SKM-1 treated with dmso at 0.1 percent for 144 hours (cell line): Measurements from ENCODE around the gene CENPP.

Source experiments
- DNase-seq: peaks from one replicate; lab custom pipeline; 2025; ENCODE audit not compliant: unreplicated experiment; lab: John Stamatoyannopoulos, UW

Gene CENPP

GRCh38 chr9:92422611-92423338 lies 97.0 kb downstream of the CENPP start:
- no peak for DNase-seq

GRCh38 chr9:92423612-92424011 lies 97.9 kb downstream of the CENPP start:
- no peak for DNase-seq

- DNase-seq = no peak
These were observed 98.6 kb downstream of the CENPP start, which contains the start of gene OMD for GRCh38 chr9:92424340-92424739. TSS of gene OMD (minus strand) at chr9:92424471. CDS start at chr9:92417558, 6,913 bp downstream.

GRCh38 chr9:92425474-92425873 lies 99.7 kb downstream of the CENPP start:
- DNase-seq = no peak

GRCh38 chr9:92426501-92427145 lies 100.9 kb downstream of the CENPP start:
- no peak for DNase-seq

- DNase-seq = no peak
These were observed 104.1 kb downstream of the CENPP start for GRCh38 chr9:92429836-92430235.

GRCh38 chr9:92432350-92432749 lies 106.6 kb downstream of the CENPP start:
- no peak for DNase-seq

GRCh38 chr9:92432972-92433548 lies 107.3 kb downstream of the CENPP start:
- DNase-seq = no peak

- no peak for DNase-seq
These were observed 109.5 kb downstream of the CENPP start for GRCh38 chr9:92435263-92435662.

- no peak for DNase-seq
These were observed 113.3 kb downstream of the CENPP start for GRCh38 chr9:92438900-92439526.

GRCh38 chr9:92439921-92440750 lies 114.4 kb downstream of the CENPP start:
- no peak for DNase-seq

- DNase-seq = no peak
These were observed 114.9 kb downstream of the CENPP start for GRCh38 chr9:92440751-92441046.

- DNase-seq = no peak
These were observed 119.1 kb downstream of the CENPP start for GRCh38 chr9:92444841-92445240.

- no peak for DNase-seq
These were observed 120.8 kb downstream of the CENPP start for GRCh38 chr9:92446536-92446935.

- DNase-seq = no peak
These were observed 129.5 kb downstream of the CENPP start for GRCh38 chr9:92455217-92455616.

GRCh38 chr9:92457576-92457975 lies 131.8 kb downstream of the CENPP start:
- DNase-seq = no peak

GRCh38 chr9:92463387-92463786 lies 137.6 kb downstream of the CENPP start:
- no peak for DNase-seq

GRCh38 chr9:92463984-92464383 lies 138.2 kb downstream of the CENPP start:
- no peak for DNase-seq

GRCh38 chr9:92467041-92467440 lies 141.3 kb downstream of the CENPP start:
- no peak for DNase-seq

- DNase-seq = no peak
These were observed 141.8 kb downstream of the CENPP start for GRCh38 chr9:92467511-92467910.

- DNase-seq = no peak
These were observed 142.5 kb downstream of the CENPP start for GRCh38 chr9:92468206-92468605.
